B cell (primary cell): Measurements from ENCODE around the gene RPS6KL1.

Experiments
- CTCF ChIP-seq: fragments of 200-600 bp; IDR thresholded peaks from one replicate; pipeline ENCODE4 v1.8.0; 2022; ENCODE audit warnings: antibody characterized with exemption, mild to moderate bottlenecking
- EZH2 ChIP-seq: IDR thresholded peaks from 2 replicates; pipeline ENCODE4 v1.6.1; 2012; ENCODE audit warnings: borderline replicate concordance, low read depth, mild to moderate bottlenecking, moderate library complexity, low read length; ENCODE audit not compliant: insufficient read depth, poor library complexity, severe bottlenecking

GRCh38 chr14:74861734-74862090 is 61.3 kb downstream of the RPS6KL1 start:
- TF ChIP-seq CTCF (no peak), EZH2 (no peak)
